GM13976 (cell line): Measurements from ENCODE around the gene SIN3B.

Experiments used
- DNase-seq: peaks from one replicate; pipeline ENCODE4 v3.0.0; 2012; ENCODE audit warnings: low spot score
- in situ Hi-C: fragments of 300-500 bp; cut with MboI; formaldehyde crosslinking; loops from one replicate; pipeline ENCODE4 v1.12.0; 2022; ENCODE audit warnings: low sequenced_read_pairs, mixed read lengths, inconsistent platforms; ENCODE audit not compliant: unreplicated experiment
- TF ChIP-seq, protein P1 (sequence below): IDR thresholded peaks from 2 replicates; pipeline ENCODE4 v1.5.1; 2012; ENCODE audit warnings: borderline replicate concordance, mild to moderate bottlenecking; ENCODE audit not compliant: insufficient read depth; ENCODE audit errors: extremely low read depth, missing control alignments, control extremely low read depth

SIN3B gene

DNA sequence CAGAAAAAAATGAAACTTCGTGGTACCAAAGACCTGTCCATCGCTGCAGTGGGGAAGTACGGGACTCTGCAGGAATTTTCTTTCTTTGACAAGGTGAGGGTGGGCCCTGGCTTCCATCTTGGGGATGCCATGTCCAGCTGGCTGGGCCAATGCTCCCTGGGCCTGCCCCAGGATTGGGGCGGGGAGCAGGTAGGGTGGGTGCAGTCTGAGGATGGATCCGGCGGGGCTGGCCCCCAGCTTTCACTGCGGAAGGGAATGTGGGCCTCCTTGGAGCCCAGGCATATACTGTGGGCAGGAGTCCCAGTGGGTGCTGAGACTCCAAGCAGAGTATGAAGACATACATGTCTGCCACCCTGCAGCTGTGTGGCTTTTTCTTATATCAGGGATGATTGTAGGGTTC is 23.9 kb downstream of the SIN3B start:
- TF ChIP-seq, protein P1, sequence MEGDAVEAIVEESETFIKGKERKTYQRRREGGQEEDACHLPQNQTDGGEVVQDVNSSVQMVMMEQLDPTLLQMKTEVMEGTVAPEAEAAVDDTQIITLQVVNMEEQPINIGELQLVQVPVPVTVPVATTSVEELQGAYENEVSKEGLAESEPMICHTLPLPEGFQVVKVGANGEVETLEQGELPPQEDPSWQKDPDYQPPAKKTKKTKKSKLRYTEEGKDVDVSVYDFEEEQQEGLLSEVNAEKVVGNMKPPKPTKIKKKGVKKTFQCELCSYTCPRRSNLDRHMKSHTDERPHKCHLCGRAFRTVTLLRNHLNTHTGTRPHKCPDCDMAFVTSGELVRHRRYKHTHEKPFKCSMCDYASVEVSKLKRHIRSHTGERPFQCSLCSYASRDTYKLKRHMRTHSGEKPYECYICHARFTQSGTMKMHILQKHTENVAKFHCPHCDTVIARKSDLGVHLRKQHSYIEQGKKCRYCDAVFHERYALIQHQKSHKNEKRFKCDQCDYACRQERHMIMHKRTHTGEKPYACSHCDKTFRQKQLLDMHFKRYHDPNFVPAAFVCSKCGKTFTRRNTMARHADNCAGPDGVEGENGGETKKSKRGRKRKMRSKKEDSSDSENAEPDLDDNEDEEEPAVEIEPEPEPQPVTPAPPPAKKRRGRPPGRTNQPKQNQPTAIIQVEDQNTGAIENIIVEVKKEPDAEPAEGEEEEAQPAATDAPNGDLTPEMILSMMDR, result no peak
- in situ Hi-C loops, result no loop called here
- no peak for DNase-seq

DNA sequence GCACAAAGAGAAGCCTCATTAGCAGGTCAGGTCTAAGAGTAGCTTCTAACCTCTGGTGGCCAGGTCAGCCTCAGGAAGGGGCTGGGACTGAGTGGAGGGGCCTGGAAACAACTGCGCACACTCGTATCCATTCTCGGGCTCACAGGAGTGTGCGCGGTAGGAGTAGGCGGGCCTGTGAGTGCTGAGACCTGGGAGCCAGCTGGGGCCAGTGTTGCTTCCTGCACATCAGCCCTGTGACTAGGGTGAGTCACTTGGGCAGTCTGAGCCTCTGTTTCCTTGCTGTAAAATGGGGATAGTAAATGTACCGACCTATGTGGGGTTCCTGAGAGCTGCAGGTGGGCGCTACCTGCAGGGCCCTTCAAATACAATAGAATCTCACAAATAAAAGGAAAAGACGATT is 26.9 kb downstream of the SIN3B start:
- TF ChIP-seq, protein P1, result no peak
- no peak for DNase-seq
- in situ Hi-C loops, result no loop called here

DNA sequence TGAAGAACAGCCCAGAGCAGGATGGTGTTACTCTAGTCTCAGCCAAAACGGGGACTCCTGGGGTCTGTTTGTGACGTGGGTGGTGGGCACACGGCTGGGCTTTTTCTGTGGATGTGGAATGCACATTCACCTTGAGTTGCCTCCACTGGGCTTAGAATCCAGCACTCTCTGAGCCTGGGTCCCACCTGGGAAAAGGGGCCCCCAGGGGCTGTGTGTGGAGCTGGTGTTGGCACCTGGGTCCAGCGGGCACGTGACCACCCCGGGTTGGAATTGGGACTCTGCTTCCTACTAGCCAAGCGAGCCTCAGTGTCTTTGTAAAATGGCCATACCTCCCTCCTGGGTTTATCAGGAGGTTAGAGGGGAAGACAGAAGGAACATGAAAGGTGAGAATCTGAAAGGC is 30.4 kb downstream of the SIN3B start:
- TF ChIP-seq, protein P1, result no peak
- in situ Hi-C loops, result no loop called here
- DNase-seq, result no peak

DNA sequence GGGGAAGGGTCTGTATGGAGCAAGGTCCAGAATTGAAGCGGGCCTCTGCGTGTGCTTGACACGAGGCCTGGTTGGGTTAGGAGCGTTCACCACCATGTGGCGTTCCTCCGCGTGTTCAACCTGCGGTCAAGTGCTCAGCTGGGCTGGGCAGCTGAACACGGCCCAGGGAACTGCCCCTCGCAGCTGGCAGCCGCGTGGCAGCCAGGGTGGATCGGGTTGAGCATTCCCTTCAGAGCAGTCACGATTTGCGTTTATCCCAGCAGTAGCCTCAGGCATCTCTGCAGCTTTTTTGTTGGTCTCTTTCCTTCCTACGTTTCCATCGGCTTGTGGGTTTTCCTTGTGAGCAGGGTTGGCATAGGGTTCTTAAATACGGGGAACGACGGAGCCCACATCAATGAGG is 30.9 kb downstream of the SIN3B start:
- DNase-seq, result no peak
- in situ Hi-C loops, result no loop called here
- TF ChIP-seq, protein P1, result no peak

DNA sequence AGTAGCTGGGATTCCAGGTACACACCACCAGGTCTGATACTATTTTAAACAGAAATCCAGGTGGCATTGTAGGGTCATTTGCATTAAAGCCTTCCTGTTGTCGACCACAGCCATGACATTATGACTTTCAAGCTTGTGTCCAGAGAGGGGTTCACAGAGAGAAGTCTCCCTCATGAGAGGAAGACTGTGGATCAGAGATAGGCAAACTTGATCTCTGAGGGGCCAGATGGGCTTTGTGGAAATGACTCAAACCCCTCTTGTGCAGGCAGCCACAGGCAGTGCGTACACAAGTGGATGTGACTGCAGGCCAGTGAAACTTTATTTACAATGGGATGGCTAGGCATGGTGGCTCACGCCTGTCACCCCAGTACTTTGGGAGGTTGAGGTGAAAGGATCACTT is 31.8 kb downstream of the SIN3B start:
- DNase-seq, result no peak
- TF ChIP-seq, protein P1, result no peak
- in situ Hi-C loops, result no loop called here

DNA sequence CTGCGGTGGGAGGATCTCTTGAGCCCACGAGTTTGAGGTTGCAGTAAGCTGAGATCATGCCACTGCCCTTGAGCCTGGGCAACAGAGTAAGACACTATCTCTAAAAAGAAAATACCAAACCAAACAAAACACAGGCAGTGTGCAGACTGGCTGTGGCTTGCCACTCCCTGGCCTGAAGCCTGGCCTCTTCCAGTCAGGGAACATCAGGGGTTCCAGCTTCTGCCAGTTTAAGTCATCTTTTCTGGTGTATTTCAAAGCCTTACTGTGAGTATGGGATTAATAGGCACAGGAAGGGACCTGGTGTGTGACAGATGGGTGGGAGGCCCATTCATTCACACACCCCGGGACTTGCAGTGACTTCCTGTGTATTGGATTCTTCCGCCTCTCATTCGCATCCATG is 32.6 kb downstream of the SIN3B start:
- no peak for DNase-seq
- in situ Hi-C loops, result no loop called here
- TF ChIP-seq, protein P1, result no peak
